ENCODE results near the gene GABRA4. TPM values are rescaled to one million over a fixed set of nuclear protein-coding genes. Genes with fewer than 3 reads are reported as not detected.
A peak's percentile ranks its signal among the peaks of the same experiment; 100 is the strongest.

GABRA4 gene
- total RNA-seq, 1 donor from 2014 or later = 0.25 TPM

DNA sequence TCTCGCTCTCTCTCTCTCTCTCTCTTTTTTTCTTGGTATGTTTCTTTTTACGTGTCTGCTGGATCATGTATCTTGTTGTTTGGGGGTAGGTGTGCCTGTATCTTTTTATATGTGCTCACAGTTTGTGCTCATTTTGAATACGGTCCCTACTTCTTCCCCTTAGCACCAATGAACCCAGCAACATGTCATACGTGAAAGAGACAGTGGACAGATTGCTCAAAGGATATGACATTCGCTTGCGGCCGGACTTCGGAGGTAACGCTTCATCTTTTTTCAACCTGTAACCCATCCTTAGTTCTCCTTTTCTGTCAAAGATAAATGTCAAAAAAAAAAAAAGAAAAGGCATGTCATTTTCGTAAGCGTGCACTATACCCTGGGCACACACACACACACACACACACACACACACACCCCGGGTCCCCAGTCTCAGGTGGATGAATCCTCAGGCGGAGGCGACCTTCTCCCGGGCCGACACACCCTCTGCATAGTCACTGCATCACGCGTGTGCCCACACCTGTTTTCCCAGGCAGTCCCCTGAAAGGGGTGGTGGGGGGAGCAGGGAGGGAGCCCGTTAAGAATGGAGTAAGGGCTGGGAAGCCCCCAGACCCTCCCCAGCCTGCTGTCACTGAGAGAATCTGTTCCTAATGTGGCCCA lies 38.5 kb upstream of the GABRA4 start:
- H3K36me3 ChIP-seq = no peaks in the 10 kb centered on the region
- H3K9me3 ChIP-seq = no peaks in the 10 kb centered on the region
- H3K27me3 ChIP-seq = no peaks in the 10 kb centered on the region
- intact Hi-C loops (cut with DNase I) = no loop called here
- no peak for DNase-seq (ENCODE audit: extremely low spot score in 2 of 2)
- H3K4me3 ChIP-seq = peak overlapping the region; percentile 33 to 35
- H3K4me1 ChIP-seq = peaks cover 8% of the 10 kb centered on the region
- no peak overlapping the region for H3K27ac ChIP-seq
- TF ChIP-seq POLR2AphosphoS5 (IDR thresholded peaks at IDR 0.05; ENCODE audit: insufficient read depth in 1 of 2, low read depth in 1 of 2) (no peak), POLR2A (IDR thresholded peaks at IDR 0.05) (no peak)
- TF ChIP-seq, protein P1, sequence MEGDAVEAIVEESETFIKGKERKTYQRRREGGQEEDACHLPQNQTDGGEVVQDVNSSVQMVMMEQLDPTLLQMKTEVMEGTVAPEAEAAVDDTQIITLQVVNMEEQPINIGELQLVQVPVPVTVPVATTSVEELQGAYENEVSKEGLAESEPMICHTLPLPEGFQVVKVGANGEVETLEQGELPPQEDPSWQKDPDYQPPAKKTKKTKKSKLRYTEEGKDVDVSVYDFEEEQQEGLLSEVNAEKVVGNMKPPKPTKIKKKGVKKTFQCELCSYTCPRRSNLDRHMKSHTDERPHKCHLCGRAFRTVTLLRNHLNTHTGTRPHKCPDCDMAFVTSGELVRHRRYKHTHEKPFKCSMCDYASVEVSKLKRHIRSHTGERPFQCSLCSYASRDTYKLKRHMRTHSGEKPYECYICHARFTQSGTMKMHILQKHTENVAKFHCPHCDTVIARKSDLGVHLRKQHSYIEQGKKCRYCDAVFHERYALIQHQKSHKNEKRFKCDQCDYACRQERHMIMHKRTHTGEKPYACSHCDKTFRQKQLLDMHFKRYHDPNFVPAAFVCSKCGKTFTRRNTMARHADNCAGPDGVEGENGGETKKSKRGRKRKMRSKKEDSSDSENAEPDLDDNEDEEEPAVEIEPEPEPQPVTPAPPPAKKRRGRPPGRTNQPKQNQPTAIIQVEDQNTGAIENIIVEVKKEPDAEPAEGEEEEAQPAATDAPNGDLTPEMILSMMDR (IDR thresholded peaks at IDR 0.05) = no peak

DNA sequence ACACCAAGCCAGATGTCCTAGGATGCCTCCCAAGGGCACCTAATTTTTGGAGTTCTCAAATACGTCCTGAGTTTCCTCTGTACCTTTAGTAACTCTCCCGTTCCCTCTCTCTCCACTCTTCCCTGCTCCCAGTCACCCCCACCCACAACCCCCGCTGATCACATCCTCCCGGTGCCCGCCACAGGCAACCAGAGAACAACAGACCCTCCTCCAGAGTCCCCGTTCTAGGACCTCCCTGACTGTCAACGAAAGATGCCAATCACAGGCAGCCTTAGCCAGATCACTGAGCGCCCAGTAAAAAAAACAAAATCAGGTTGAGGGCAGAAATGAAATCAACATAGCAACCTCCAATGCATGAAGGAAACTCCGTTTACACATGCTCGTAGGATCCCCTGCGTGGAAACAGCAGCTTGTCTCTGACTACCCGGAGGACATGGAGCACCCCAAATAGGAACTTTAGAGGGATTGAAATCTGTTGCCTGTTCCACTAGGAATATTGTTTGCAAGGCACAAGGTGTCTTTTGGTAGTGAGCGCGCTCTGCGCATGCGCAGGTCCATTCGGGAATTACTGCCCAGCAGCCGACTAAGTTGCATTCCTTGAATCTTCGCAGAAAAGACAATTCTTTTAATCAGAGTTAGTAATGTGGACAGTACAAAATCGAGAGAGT lies 37.8 kb upstream of the GABRA4 start, which contains the start of gene GABRB1:
TSS of gene GABRB1 (plus strand) at position 557 of the 668 bp plus-strand sequence.
- TF ChIP-seq, protein P1 (IDR thresholded peaks at IDR 0.05) = no peak
- TF ChIP-seq POLR2A (IDR thresholded peaks at IDR 0.05) (no peak), POLR2AphosphoS5 (IDR thresholded peaks at IDR 0.05; ENCODE audit: insufficient read depth in 1 of 2, low read depth in 1 of 2) (no peak)
- Histone ChIP-seq H3K27me3 (no peaks in the 10 kb centered on the region), H3K4me3 (peak within 1 kb of the TSS; percentile 33 to 35), H3K4me1 (peaks cover 8% of the 10 kb centered on the region), H3K27ac (no peak within 1 kb of the TSS), H3K36me3 (no peaks in the 10 kb centered on the region), H3K9me3 (no peaks in the 10 kb centered on the region)
- intact Hi-C loops (cut with DNase I) = no loop called here
- no peak for DNase-seq (ENCODE audit: extremely low spot score in 2 of 2)

DNA sequence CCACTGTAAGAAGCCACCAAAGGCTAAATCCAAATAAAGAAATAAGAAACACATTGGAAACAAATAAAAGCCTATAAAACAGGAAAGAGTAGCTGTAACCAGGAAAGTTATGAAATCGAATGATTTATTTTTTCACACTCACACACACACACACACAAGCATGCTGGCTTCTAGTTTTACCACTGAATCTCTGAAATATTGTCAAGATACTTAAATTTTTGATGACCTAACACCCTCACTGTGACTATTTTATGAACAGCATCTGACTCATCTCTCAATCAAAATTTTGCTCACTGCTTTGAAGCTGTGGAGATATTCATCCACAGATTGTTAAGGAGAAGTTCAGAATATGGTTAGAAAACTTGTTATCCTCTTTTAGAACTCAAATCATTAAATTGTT lies 24.1 kb upstream of the GABRA4 start:
- H3K27ac ChIP-seq = no peak overlapping the region
- no peaks in the 10 kb centered on the region for H3K4me1 ChIP-seq
- intact Hi-C loops (cut with DNase I) = no loop called here
- H3K36me3 ChIP-seq = no peaks in the 10 kb centered on the region
- no peaks in the 10 kb centered on the region for H3K9me3 ChIP-seq
- TF ChIP-seq POLR2AphosphoS5 (IDR thresholded peaks at IDR 0.05; ENCODE audit: insufficient read depth in 1 of 2, low read depth in 1 of 2) (no peak), POLR2A (IDR thresholded peaks at IDR 0.05) (no peak)
- TF ChIP-seq, protein P1 (IDR thresholded peaks at IDR 0.05) = no peak
- DNase-seq (ENCODE audit: extremely low spot score in 2 of 2) = no peak
- no peak overlapping the region for H3K4me3 ChIP-seq
- no peaks in the 10 kb centered on the region for H3K27me3 ChIP-seq

DNA sequence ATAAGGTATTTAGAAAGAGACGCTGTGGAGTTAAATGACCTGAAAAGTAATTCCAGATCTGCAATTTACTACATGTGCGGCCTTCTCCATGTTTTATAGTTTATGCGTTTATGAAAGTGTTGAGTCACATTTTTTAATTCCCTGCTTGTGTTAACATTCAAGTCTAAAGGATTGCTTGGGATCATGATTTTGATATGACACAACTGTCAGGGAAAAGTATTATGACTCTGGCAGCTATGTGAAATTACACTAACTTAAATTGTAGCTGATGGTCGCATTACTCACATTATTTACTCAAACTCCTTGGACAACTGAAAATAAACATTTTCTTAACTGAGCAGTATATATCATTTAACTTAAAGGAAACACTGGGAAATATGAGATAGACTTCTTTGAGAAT lies 23.7 kb upstream of the GABRA4 start:
- Histone ChIP-seq H3K27me3 (no peaks in the 10 kb centered on the region), H3K4me1 (no peaks in the 10 kb centered on the region), H3K9me3 (no peaks in the 10 kb centered on the region), H3K36me3 (no peaks in the 10 kb centered on the region), H3K27ac (no peak overlapping the region), H3K4me3 (no peak overlapping the region)
- intact Hi-C loops (cut with DNase I) = no loop called here
- no peak for DNase-seq (ENCODE audit: extremely low spot score in 2 of 2)
- TF ChIP-seq POLR2A (IDR thresholded peaks at IDR 0.05) = no peak
- TF ChIP-seq POLR2AphosphoS5 (IDR thresholded peaks at IDR 0.05; ENCODE audit: insufficient read depth in 1 of 2, low read depth in 1 of 2) = no peak
- TF ChIP-seq, protein P1 (IDR thresholded peaks at IDR 0.05) = no peak

DNA sequence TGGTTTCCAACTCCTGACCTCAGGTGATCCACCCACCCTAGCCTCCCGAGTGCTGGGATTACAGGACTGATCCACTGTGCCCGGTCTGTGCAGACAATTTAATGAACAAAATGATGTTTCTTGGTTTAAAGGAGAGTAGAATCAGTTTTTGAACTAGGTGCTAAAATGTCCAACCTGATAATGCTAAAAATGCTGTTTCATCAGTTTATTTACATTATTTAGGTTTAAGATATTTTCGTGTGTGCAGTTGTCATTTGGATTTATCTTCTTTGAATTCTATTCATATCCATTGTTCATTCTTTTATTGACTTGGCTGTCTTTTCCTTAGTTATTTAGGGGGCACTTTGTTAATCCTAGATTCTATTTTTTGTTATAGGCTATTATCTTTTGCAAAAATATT lies 20.0 kb upstream of the GABRA4 start:
- TF ChIP-seq, protein P1 (IDR thresholded peaks at IDR 0.05) = no peak
- no peak for TF ChIP-seq POLR2A (IDR thresholded peaks at IDR 0.05)
- TF ChIP-seq POLR2AphosphoS5 (IDR thresholded peaks at IDR 0.05; ENCODE audit: insufficient read depth in 1 of 2, low read depth in 1 of 2) = no peak
- H3K27me3 ChIP-seq = no peaks in the 10 kb centered on the region
- H3K27ac ChIP-seq = no peak overlapping the region
- intact Hi-C loops (cut with DNase I) = no loop called here
- H3K36me3 ChIP-seq = no peaks in the 10 kb centered on the region
- no peaks in the 10 kb centered on the region for H3K9me3 ChIP-seq
- no peak for DNase-seq (ENCODE audit: extremely low spot score in 2 of 2)
- H3K4me3 ChIP-seq = no peak overlapping the region
- H3K4me1 ChIP-seq = no peaks in the 10 kb centered on the region
